Karpas-422 (cell line): Measurements from ENCODE around the gene CORO1A. TPM values are rescaled to one million over a fixed set of nuclear protein-coding genes. Genes with fewer than 3 reads are reported as not detected.
"Not testable (repeated sequence)": the region's sequence is repeated elsewhere in the genome, so short reads cannot be mapped to it uniquely, and the experiment has no call there.

Experiments used
- DNase-seq: peaks from one replicate; pipeline ENCODE4 v3.0.0-alpha.2; 2015
- H2AFZ ChIP-seq: fragments of 200-600 bp; sonication (generic); 2 replicates; pipeline ENCODE4 v1.6.1; 2014; ENCODE audit warnings: antibody characterized with exemption, low read length, mixed read lengths
- H3K27ac ChIP-seq: fragments of 200-600 bp; sonication (generic); 2 replicates; pipeline ENCODE4 v1.5.1; 2014; ENCODE audit warnings: mild to moderate bottlenecking, low read length, moderate library complexity
- H3K27me3 ChIP-seq: fragments of 200-600 bp; sonication (generic); 2 replicates; pipeline ENCODE4 v1.6.1; 2014; ENCODE audit warnings: low read length, mixed read lengths
- H3K36me3 ChIP-seq: fragments of 200-600 bp; sonication (generic); 2 replicates; pipeline ENCODE4 v1.6.1; 2014; ENCODE audit warnings: low read length, mixed read lengths; ENCODE audit not compliant: insufficient read depth
- H3K4me1 ChIP-seq: fragments of 200-600 bp; sonication (generic); 2 replicates; pipeline ENCODE4 v1.6.1; 2014; ENCODE audit warnings: mild to moderate bottlenecking, low read length, mixed read lengths
- H3K4me2 ChIP-seq: fragments of 200-600 bp; sonication (generic); 2 replicates; pipeline ENCODE4 v1.6.1; 2014; ENCODE audit warnings: low read length, low read depth, mild to moderate bottlenecking; ENCODE audit not compliant: poor library complexity, severe bottlenecking
- H3K4me3 ChIP-seq: fragments of 200-600 bp; sonication (generic); 2 replicates; pipeline ENCODE4 v1.5.1; 2014; ENCODE audit warnings: mild to moderate bottlenecking, antibody characterized with exemption, low read length, mixed read lengths
- H3K79me2 ChIP-seq: fragments of 200-600 bp; sonication (generic); 2 replicates; pipeline ENCODE4 v1.6.1; 2014; ENCODE audit warnings: mild to moderate bottlenecking, low read length, mixed read lengths
- H3K9ac ChIP-seq: fragments of 200-600 bp; sonication (generic); 2 replicates; pipeline ENCODE4 v1.6.0; 2014; ENCODE audit warnings: low read length
- H3K9me2 ChIP-seq: fragments of 200-600 bp; sonication (generic), shearing (Covaris generic); replicated peaks from 2 replicates; pipeline ENCODE4 v1.6.0; 2014; ENCODE audit warnings: mild to moderate bottlenecking, low read length, moderate library complexity; ENCODE audit not compliant: insufficient read depth
- H3K9me3 ChIP-seq: fragments of 300-700, 200-600 bp; sonication (generic); 2 replicates; pipeline ENCODE4 v1.6.1; 2014; ENCODE audit warnings: low read length, mixed read lengths
- H4K20me1 ChIP-seq: fragments of 200-600 bp; sonication (generic); 2 replicates; pipeline ENCODE4 v1.6.1; 2014; ENCODE audit warnings: mild to moderate bottlenecking, antibody characterized with exemption, low read length, low read depth; ENCODE audit not compliant: insufficient read depth
- total RNA-seq: library from RNA; depleted of rRNA; stranded (reverse); fragments of >200 nt; shearing (Covaris generic); gene quantifications from 2 replicates; pipeline ENCODE4 v1.2.3, GENCODE V29; 2014; ENCODE audit warnings: low replicate concordance

The CORO1A gene
- total RNA-seq, 1 experiment from 2014 or later = 362 TPM

DNA sequence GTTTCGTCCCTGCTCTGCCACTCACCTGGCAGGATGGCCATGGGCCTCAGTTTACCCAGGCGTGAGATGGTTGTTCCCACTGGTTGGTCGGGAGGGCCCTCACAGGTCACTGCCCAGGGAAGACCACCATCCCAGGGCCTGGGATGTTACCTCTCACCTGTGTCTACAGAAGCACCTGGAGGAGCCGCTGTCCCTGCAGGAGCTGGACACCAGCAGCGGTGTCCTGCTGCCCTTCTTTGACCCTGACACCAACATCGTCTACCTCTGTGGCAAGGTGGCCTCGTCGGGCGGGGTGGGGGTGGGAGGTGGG is 4.1 kb downstream of the CORO1A start:
- H3K79me2 ChIP-seq = peaks cover 37% of the 10 kb centered on the region
- no peaks in the 10 kb centered on the region for H3K9me3 ChIP-seq
- H3K4me1 ChIP-seq = peaks cover 35% of the 10 kb centered on the region
- H3K9ac ChIP-seq = no peak overlapping the region
- H2AFZ ChIP-seq = no peak overlapping the region
- no peak overlapping the region for H3K4me3 ChIP-seq
- H3K36me3 ChIP-seq = peaks cover 23% of the 10 kb centered on the region
- 0 out of 2 replicates have a peak, but pooled peaks cover 3% of the 10 kb centered on the region for H4K20me1 ChIP-seq
- no peaks in the 10 kb centered on the region for H3K9me2 ChIP-seq
- no peak overlapping the region for H3K4me2 ChIP-seq
- peak overlapping the region; percentile 99; the same call in 1 of the 2 replicates for H3K27ac ChIP-seq
- no peaks in the 10 kb centered on the region for H3K27me3 ChIP-seq
- DNase-seq = no peak

GRCh38 chr16:30187971-30188561 is 4.7 kb downstream of the CORO1A start:
- DNase-seq = no peak
- Histone ChIP-seq H3K79me2 (peaks cover 37% of the 10 kb centered on the region), H2AFZ (no peak overlapping the region), H3K9me2 (no peaks in the 10 kb centered on the region), H3K4me3 (no peak overlapping the region), H3K4me2 (no peak overlapping the region), H4K20me1 (0 out of 2 replicates have a peak, but pooled peaks cover 3% of the 10 kb centered on the region), H3K36me3 (peaks cover 23% of the 10 kb centered on the region), H3K27me3 (no peaks in the 10 kb centered on the region), H3K9me3 (no peaks in the 10 kb centered on the region), H3K4me1 (peaks cover 31% of the 10 kb centered on the region), H3K9ac (no peak overlapping the region), H3K27ac (no peak overlapping the region)

DNA sequence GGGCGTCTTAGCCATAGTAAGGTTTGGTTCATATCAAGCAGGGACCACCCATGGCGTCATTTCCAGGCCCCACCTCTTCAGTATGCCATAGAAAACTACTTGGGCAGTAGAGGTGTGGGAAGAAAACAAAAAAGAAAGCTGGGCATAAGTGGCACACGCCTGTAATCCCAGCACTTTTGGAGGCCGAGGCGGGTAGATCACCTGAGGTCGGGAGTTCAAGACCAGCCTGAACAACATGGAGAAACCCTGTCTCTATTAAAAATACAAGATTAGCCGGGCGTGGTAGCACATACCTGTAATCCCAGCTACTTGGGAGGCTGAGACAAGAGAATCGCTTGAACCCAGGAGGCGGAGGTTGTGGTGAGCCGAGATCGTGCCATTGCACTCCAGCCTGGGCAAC is 7.8 kb downstream of the CORO1A start:
- H3K9me3 ChIP-seq, H3K27ac ChIP-seq, H4K20me1 ChIP-seq, H3K27me3 ChIP-seq, DNase-seq, H2AFZ ChIP-seq, H3K9me2 ChIP-seq, H3K4me3 ChIP-seq, H3K4me2 ChIP-seq, H3K9ac ChIP-seq: not testable (repeated sequence)
- H3K79me2 ChIP-seq = peaks cover 15% of the 10 kb centered on the region; the same call in 1 of the 2 replicates
- H3K4me1 ChIP-seq = peaks cover 14% of the 10 kb centered on the region
- peaks cover 20% of the 10 kb centered on the region for H3K36me3 ChIP-seq

- not testable (repeated sequence) for H3K27me3 ChIP-seq, H3K9me3 ChIP-seq, H3K79me2 ChIP-seq, H3K9me2 ChIP-seq, H3K27ac ChIP-seq, H4K20me1 ChIP-seq, H3K4me2 ChIP-seq, H3K4me3 ChIP-seq, H3K36me3 ChIP-seq, H3K4me1 ChIP-seq, DNase-seq, H2AFZ ChIP-seq, H3K9ac ChIP-seq
Measured at GRCh38 chr16:30193098-30193497, 9.7 kb downstream of the CORO1A start.

GRCh38 chr16:30193615-30194014 is 10.2 kb downstream of the CORO1A start, which contains the start of the genes BOLA2B and SLX1A:
TSS of gene BOLA2B (minus strand) at chr16:30193666. CDS start at chr16:30193595, 71 bp downstream.
TSS of gene SLX1A (plus strand) at chr16:30193875. CDS start at chr16:30194085, 210 bp downstream.
- H3K27me3 ChIP-seq, H3K36me3 ChIP-seq, H3K4me1 ChIP-seq, H4K20me1 ChIP-seq, H3K9me2 ChIP-seq, H2AFZ ChIP-seq, H3K9me3 ChIP-seq, H3K79me2 ChIP-seq, DNase-seq, H3K27ac ChIP-seq: not testable (repeated sequence)
- H3K4me2 ChIP-seq = peak within 1 kb of the TSS; percentile 35
- H3K4me3 ChIP-seq = peak within 1 kb of the TSS; percentile 45; the same call in 1 of the 2 replicates
- H3K9ac ChIP-seq = peak within 1 kb of the TSS; percentile 44; the same call in 1 of the 2 replicates

- peak overlapping the region; percentile 44; the same call in 1 of the 2 replicates for H3K9ac ChIP-seq
- not testable (repeated sequence) for H3K27me3 ChIP-seq, DNase-seq, H3K36me3 ChIP-seq, H3K4me1 ChIP-seq, H4K20me1 ChIP-seq, H3K27ac ChIP-seq, H3K9me2 ChIP-seq, H3K79me2 ChIP-seq, H2AFZ ChIP-seq, H3K9me3 ChIP-seq
- H3K4me2 ChIP-seq = peak overlapping the region; percentile 35
- peak overlapping the region; percentile 45; the same call in 1 of the 2 replicates for H3K4me3 ChIP-seq
Measured at GRCh38 chr16:30194172-30194925, 10.9 kb downstream of the CORO1A start.

- not testable (repeated sequence) for H3K79me2 ChIP-seq, H4K20me1 ChIP-seq, DNase-seq, H3K4me1 ChIP-seq, H3K4me3 ChIP-seq, H3K9ac ChIP-seq, H2AFZ ChIP-seq, H3K36me3 ChIP-seq, H3K9me2 ChIP-seq, H3K27ac ChIP-seq, H3K4me2 ChIP-seq, H3K9me3 ChIP-seq, H3K27me3 ChIP-seq
Measured at GRCh38 chr16:30197001-30197400, 13.6 kb downstream of the CORO1A start.

GRCh38 chr16:30199049-30199448 is 15.6 kb downstream of the CORO1A start, which contains the start of gene SULT1A3:
TSS of gene SULT1A3 (plus strand) at chr16:30199255. CDS start at chr16:30200729, 1,474 bp downstream.
- not testable (repeated sequence) for DNase-seq, H3K79me2 ChIP-seq, H3K9me3 ChIP-seq, H3K27ac ChIP-seq, H3K9ac ChIP-seq, H4K20me1 ChIP-seq, H3K4me2 ChIP-seq, H3K4me3 ChIP-seq, H3K9me2 ChIP-seq, H3K36me3 ChIP-seq, H3K27me3 ChIP-seq, H2AFZ ChIP-seq, H3K4me1 ChIP-seq
